ENCODE measurements around the gene ALDH4A1.
"Not testable (repeated sequence)": the region's sequence is repeated elsewhere in the genome, so short reads cannot be mapped to it uniquely, and the experiment has no call there.

ALDH4A1 gene

GRCh38 chr1:18895317-18895716 lies 7.0 kb downstream of the ALDH4A1 start:
- no peak for DNase-seq

- DNase-seq: no peak
Observed at GRCh38 chr1:18893120-18893519, 9.2 kb downstream of the ALDH4A1 start.

- DNase-seq: not testable (repeated sequence)
Observed at GRCh38 chr1:18891858-18892257, 10.5 kb downstream of the ALDH4A1 start.

- DNase-seq: no peak
Observed at GRCh38 chr1:18891426-18891780, 11.0 kb downstream of the ALDH4A1 start.

- no peak for DNase-seq
Observed at GRCh38 chr1:18890706-18891425, 11.5 kb downstream of the ALDH4A1 start.

GRCh38 chr1:18886003-18886335 lies 16.4 kb downstream of the ALDH4A1 start:
- DNase-seq: no peak

- DNase-seq: no peak
Observed at GRCh38 chr1:18885311-18886002, 16.9 kb downstream of the ALDH4A1 start.

GRCh38 chr1:18884727-18885126 lies 17.6 kb downstream of the ALDH4A1 start:
- no peak for DNase-seq

- no peak for DNase-seq
Observed at GRCh38 chr1:18884419-18884717, 18.0 kb downstream of the ALDH4A1 start.

GRCh38 chr1:18883636-18884418 lies 18.5 kb downstream of the ALDH4A1 start:
- DNase-seq: peak; percentile 1

GRCh38 chr1:18883079-18883478 lies 19.3 kb downstream of the ALDH4A1 start:
- no peak for DNase-seq

- DNase-seq: no peak
Observed at GRCh38 chr1:18882486-18882885, 19.9 kb downstream of the ALDH4A1 start.

GRCh38 chr1:18881642-18882431 lies 20.5 kb downstream of the ALDH4A1 start:
- DNase-seq: no peak

GRCh38 chr1:18881164-18881563 lies 21.2 kb downstream of the ALDH4A1 start:
- no peak for DNase-seq

- DNase-seq: no peak
Observed at GRCh38 chr1:18880585-18880984, 21.8 kb downstream of the ALDH4A1 start.

- DNase-seq: no peak
Observed at GRCh38 chr1:18879791-18880309, 22.5 kb downstream of the ALDH4A1 start.

GRCh38 chr1:18879215-18879790 lies 23.1 kb downstream of the ALDH4A1 start:
- no peak for DNase-seq

GRCh38 chr1:18878538-18879214 lies 23.7 kb downstream of the ALDH4A1 start:
- no peak for DNase-seq

GRCh38 chr1:18877282-18877681 lies 25.1 kb downstream of the ALDH4A1 start:
- no peak for DNase-seq

- no peak for DNase-seq
Observed at GRCh38 chr1:18876210-18876609, 26.1 kb downstream of the ALDH4A1 start.

- no peak for DNase-seq
Observed at GRCh38 chr1:18875796-18876128, 26.6 kb downstream of the ALDH4A1 start.

GRCh38 chr1:18875107-18875795 lies 27.1 kb downstream of the ALDH4A1 start:
- DNase-seq: peak; percentile 14

Measured in NCI-H1048 (cell line).